Cardiac fibroblast (primary cell): Measurements from ENCODE around the gene AFTPH.
A peak's percentile ranks its signal among the peaks of the same experiment; 100 is the strongest.

ENCODE experiments used
- DNase-seq, 2 donors: peaks; one replicate each; pipeline versions ENCODE4 v3.0.0 to v3.0.0-alpha.2; 2010; ENCODE audit warnings: low read depth in 2 of 2
- H3K4me3 ChIP-seq, 2 donors: replicated peaks in 1 of 2; 1 replicate in 1 of 2; 2 replicates in 1 of 2; pipeline ENCODE4 v1.5.1; 2011; ENCODE audit warnings: low read depth in 2 of 2, low read length in 2 of 2, mild to moderate bottlenecking in 2 of 2, moderate library complexity in 1 of 2
- TF ChIP-seq, protein P1 (sequence below): IDR thresholded peaks from one replicate; pipeline ENCODE4 v1.5.1; 2011; ENCODE audit warnings: low read depth, mild to moderate bottlenecking, low read length, inconsistent platforms

AFTPH gene

DNA sequence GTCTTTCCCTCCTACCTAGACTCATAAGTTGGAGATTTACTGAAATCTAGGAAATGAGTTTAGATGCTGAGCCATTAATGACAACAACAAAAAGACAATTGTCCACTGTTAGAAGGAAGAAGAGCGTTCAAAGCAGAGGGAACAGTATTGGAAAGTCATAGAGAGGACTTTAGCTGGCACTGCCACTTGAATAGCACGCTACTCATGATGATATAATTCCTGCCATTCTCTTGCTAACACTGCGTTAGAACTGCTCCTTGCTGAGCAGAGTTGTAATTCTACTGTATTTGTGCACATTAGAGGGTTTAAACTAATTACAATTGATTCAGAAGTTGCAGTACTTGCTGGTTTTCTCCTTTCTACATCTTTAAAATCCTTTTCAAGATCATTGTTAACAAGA lies 9.0 kb upstream of the AFTPH start:
- DNase-seq: no peak
- no peak overlapping the region for H3K4me3 ChIP-seq
- TF ChIP-seq, protein P1, sequence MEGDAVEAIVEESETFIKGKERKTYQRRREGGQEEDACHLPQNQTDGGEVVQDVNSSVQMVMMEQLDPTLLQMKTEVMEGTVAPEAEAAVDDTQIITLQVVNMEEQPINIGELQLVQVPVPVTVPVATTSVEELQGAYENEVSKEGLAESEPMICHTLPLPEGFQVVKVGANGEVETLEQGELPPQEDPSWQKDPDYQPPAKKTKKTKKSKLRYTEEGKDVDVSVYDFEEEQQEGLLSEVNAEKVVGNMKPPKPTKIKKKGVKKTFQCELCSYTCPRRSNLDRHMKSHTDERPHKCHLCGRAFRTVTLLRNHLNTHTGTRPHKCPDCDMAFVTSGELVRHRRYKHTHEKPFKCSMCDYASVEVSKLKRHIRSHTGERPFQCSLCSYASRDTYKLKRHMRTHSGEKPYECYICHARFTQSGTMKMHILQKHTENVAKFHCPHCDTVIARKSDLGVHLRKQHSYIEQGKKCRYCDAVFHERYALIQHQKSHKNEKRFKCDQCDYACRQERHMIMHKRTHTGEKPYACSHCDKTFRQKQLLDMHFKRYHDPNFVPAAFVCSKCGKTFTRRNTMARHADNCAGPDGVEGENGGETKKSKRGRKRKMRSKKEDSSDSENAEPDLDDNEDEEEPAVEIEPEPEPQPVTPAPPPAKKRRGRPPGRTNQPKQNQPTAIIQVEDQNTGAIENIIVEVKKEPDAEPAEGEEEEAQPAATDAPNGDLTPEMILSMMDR: no peak

DNA sequence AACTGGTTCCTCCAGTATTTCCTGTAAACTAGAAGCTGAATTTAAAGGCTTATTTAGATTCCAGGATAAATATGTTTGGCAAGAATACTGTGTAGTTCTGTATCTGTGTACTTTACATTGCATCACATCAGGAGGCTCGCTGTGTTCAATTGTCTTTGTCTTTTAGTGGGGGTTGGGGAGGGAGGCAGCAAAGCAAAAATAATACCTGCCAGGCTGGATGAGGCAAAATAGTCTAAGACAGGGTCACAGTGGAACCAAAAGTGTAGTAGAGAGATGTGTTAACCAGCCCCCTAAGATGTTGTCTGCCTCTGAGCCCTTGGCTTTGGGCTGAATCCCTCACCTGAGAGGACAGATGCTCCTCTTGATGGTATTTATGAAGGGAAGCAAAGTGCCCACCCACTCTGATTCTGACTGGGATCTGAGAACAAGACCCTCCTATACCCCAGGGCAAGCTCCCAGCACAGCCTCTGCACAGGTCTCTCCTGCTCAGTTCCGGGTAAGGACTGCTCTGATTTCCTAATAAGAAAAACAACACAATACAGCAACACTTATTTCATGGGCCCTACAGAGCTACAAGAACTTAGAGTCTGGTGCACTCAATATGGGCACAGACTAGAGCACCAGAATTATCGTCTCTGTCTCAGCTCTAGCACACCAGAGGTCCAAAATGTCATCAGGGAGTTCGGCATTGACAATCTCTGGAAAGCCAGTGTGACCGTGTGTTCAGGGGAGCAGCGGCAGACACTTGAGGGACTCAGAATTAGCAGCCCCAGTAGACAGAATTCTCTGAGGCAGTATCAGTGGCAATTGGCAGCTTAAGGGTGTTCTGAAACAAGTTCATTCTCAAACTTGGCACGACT lies 7.2 kb upstream of the AFTPH start:
- TF ChIP-seq, protein P1: no peak

DNA sequence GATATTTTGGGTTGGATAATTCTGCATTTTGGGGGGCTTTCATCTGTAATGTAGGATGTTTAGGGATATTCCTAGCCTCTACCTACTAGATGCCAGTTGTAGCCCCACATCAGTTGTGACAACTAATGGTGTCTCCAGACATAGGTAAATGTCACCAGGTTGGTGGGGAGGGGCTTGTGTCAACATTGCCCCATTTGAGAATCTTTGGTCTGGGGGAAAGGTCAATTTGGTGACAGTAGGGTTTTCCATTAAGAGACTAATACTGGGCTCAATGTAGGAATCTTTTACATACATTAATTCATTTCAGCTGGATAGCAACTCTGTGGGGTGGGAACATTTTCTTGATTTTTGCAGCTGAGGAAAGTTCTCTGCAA lies 6.6 kb upstream of the AFTPH start:
- no peak for DNase-seq
- H3K4me3 ChIP-seq: no peak overlapping the region
- TF ChIP-seq, protein P1: no peak

More for the DNA sequence above, 7.2 kb upstream of the AFTPH start:
- no peak for DNase-seq
- no peak overlapping the region for H3K4me3 ChIP-seq

DNA sequence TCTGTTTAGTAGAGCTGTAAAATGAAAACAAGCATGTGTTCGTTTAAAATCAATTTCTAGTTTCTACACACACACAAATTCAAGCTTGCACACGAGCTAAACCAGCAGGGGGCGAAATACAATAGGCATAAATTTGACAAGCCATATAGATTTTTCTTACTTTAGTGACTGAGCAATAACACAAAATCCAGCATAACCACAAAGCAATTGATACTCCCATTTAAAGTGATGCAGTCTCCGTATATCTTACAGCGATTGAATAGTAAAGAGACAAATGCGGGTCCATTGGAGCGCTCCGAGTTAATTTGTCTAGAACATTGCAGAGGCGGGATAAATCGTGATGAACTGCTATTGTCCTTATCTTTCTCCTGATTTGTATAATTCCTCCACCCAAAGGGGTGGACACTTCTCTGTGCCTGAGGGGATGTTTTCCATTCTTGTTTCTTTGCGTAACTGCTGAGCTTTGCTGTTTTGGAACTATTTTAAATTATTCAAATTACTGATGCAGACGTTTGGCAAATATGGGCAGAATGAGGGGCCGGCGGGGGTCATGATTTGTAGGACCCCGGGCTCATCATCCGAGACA lies 1.2 kb upstream of the AFTPH start:
- TF ChIP-seq, protein P1: peak; percentile 73
- peak; percentile 89 to 92 for DNase-seq
- peak overlapping the region; percentile 89 to 98 for H3K4me3 ChIP-seq

DNA sequence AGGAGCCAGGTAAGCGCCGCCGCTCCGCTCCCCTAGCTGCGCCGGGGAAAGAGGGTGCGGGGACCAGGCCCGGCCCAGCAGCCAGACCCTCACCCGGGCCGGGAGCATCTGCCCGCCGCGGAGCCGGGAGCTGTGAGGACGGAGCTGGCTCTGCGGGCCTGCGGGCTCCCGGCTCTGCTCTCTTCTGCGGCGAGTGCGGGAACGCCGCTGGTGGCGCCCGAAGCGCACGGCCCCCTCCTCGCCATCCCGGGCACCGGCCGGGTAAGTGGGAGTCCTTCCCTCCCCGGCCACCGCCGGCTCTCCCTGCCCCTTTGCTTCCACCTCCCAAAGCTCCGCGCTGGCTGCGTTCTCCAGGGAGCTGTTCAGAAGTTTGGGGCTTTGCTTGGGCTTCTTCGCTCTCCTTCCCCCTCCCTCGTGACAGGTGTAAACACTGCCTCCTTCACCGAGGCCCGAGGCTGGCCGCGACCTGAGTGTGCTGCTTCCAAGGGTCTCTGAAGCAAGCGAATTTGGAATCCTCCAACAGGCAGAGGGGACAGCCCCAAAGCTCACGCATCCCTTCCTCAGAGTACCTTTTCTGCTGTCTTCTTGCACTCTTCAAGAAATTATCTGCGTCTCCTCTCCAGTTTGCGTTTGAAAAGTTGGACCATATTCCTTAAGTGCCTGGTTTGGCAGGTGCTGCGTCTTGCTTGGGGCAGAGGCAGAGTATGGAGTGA lies 632 bp downstream of the AFTPH start:
- peak overlapping the region; percentile 89 to 98 for H3K4me3 ChIP-seq
- DNase-seq: peak in 1 of 2 donors; percentile 15
- TF ChIP-seq, protein P1: no peak

DNA sequence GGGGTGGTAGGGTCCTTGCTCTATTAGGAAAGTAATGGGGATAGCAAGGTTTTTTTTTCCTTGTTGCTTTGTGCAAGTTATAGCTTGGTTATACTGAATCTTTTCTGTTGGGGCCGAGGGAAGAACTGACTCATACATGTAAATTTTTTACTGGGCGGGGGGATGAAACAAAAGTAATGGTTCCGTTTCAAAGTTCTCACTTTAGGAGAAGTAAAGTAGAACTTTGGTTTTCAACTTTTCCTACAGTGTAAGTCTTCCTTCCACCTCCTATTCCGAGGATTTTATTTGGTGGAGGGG lies 1.1 kb downstream of the AFTPH start:
- peak overlapping the region; percentile 89 to 98 for H3K4me3 ChIP-seq
- TF ChIP-seq, protein P1: no peak
- DNase-seq: peak; percentile 18 to 44
